GM10266 (cell line): ENCODE data around the gene AIG1.
"Not testable (repeated sequence)": the region's sequence is repeated elsewhere in the genome, so short reads cannot be mapped to it uniquely, and the experiment has no call there.

ENCODE experiments used
- DNase-seq: peaks from one replicate; pipeline ENCODE4 v3.0.0; 2012; ENCODE audit errors: extremely low spot score
- CTCF ChIP-seq: IDR thresholded peaks from 2 replicates; pipeline ENCODE4 v1.5.1; 2012; ENCODE audit warnings: mild to moderate bottlenecking, low read depth; ENCODE audit not compliant: control insufficient read depth, insufficient read depth; ENCODE audit errors: missing control alignments

AIG1 gene

GRCh38 chr6:143040018-143040417 lies 20.7 kb upstream of the AIG1 start:
- DNase-seq: no peak
- no peak for TF ChIP-seq CTCF

- not testable (repeated sequence) for DNase-seq
These were observed 16.3 kb upstream of the AIG1 start for GRCh38 chr6:143044345-143044744.

GRCh38 chr6:143049611-143050010 lies 11.1 kb upstream of the AIG1 start:
- no peak for TF ChIP-seq CTCF
- no peak for DNase-seq

- no peak for DNase-seq
- TF ChIP-seq CTCF: no peak
These were observed 10.2 kb upstream of the AIG1 start for GRCh38 chr6:143050509-143050908.

GRCh38 chr6:143052282-143052681 lies 8.4 kb upstream of the AIG1 start:
- TF ChIP-seq CTCF: no peak

GRCh38 chr6:143053856-143054255 lies 6.8 kb upstream of the AIG1 start:
- DNase-seq: no peak
- TF ChIP-seq CTCF: no peak

More at GRCh38 chr6:143052282-143052681, 8.4 kb upstream of the AIG1 start:
- no peak for DNase-seq

GRCh38 chr6:143054329-143054728 lies 6.4 kb upstream of the AIG1 start:
- DNase-seq: no peak

GRCh38 chr6:143055213-143055612 lies 5.5 kb upstream of the AIG1 start:
- DNase-seq: no peak
- no peak for TF ChIP-seq CTCF

More at GRCh38 chr6:143054329-143054728, 6.4 kb upstream of the AIG1 start:
- no peak for TF ChIP-seq CTCF
